Choroid plexus epithelial cell (primary cell): ENCODE measurements around the gene FBLL1.
"Not testable (repeated sequence)": the region's sequence is repeated elsewhere in the genome, so short reads cannot be mapped to it uniquely, and the experiment has no call there.

Source experiments
- DNase-seq: peaks from one replicate; pipeline ENCODE4 v3.0.0-alpha.2; 2010; ENCODE audit warnings: low read depth
- H3K4me3 ChIP-seq: 2 replicates; pipeline ENCODE4 v1.5.1; 2011; ENCODE audit warnings: low read depth, mild to moderate bottlenecking, control low read depth, low read length, moderate library complexity
- TF ChIP-seq, protein P1 (sequence below): conservative IDR thresholded peaks from 2 replicates; pipeline ENCODE4 v1.5.1; 2011; ENCODE audit warnings: low read depth, mild to moderate bottlenecking, control low read depth, inconsistent platforms, low read length, moderate library complexity

FBLL1 gene

DNA sequence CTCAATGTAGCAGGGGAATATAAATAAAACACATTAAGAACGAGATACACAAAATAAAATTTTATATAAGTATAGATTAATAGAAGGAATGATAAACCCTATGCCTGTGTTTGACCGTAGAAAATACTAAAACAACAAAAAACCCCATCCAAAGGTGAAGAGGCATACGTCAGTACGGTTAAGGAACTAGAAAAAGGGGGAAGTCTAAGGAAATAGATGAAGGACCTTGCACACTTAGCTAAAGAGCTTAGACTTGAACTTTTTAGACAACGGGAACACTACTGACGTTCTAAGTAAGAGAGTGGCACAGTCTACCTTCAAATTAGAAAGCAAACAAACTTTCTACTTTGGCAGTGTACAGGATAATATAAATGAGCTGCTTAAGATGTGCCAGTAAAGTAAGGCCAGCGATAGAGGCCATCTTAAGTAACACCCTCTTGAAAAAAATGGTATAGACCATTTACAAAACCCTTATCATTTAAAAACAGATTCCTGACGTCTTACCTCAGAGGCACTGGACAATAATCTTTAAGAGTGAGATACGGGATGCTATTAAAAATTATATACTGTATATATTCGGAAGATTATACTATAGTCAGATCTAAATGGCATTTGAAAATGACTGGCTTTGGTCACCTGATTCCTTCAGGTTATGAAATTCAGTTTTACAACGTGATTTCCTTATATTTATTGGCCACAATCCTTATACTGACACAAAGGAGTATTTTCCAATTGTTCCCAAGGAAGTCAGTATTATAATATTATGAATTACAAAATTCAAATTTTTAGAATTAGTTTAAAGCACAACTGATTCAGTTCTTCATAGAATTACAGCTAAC is 41.6 kb downstream of the FBLL1 start:
- no peak for DNase-seq
- H3K4me3 ChIP-seq: no peak overlapping the region
- TF ChIP-seq, protein P1, sequence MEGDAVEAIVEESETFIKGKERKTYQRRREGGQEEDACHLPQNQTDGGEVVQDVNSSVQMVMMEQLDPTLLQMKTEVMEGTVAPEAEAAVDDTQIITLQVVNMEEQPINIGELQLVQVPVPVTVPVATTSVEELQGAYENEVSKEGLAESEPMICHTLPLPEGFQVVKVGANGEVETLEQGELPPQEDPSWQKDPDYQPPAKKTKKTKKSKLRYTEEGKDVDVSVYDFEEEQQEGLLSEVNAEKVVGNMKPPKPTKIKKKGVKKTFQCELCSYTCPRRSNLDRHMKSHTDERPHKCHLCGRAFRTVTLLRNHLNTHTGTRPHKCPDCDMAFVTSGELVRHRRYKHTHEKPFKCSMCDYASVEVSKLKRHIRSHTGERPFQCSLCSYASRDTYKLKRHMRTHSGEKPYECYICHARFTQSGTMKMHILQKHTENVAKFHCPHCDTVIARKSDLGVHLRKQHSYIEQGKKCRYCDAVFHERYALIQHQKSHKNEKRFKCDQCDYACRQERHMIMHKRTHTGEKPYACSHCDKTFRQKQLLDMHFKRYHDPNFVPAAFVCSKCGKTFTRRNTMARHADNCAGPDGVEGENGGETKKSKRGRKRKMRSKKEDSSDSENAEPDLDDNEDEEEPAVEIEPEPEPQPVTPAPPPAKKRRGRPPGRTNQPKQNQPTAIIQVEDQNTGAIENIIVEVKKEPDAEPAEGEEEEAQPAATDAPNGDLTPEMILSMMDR: no peak

DNA sequence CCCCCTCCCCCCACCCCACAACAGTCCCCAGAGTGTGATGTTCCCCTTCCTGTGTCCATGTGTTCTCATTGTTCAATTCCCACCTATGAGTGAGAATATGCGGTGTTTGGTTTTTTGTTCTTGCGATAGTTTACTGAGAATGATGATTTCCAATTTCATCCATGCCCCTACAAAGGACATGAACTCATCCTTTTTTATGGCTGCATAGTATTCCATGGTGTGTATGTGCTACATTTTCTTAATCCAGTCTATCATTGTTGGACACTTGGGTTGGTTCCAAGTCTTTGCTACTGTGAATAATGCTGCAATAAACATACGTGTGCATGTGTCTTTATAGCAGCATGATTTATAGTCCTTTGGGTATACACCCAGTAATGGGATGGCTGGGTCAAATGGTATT is 44.6 kb downstream of the FBLL1 start:
- H3K4me3 ChIP-seq, DNase-seq: not testable (repeated sequence)

DNA sequence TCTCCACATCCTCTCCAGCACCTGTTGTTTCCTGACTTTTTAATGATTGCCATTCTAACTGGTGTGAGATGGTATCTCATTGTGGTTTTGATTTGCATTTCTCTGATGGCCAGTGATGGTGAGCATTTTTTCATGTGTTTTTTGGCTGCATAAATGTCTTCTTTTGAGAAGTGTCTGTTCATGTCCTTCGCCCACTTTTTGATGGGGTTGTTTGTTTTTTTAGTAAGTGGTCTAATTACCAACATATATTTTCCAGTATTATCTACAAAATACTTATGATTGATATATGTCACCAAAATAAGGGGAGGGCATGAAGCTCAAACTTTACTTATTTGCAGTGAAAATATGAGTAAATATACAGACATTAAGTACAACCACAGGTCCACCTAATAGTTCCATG is 45.1 kb downstream of the FBLL1 start:
- not testable (repeated sequence) for H3K4me3 ChIP-seq, DNase-seq

DNA sequence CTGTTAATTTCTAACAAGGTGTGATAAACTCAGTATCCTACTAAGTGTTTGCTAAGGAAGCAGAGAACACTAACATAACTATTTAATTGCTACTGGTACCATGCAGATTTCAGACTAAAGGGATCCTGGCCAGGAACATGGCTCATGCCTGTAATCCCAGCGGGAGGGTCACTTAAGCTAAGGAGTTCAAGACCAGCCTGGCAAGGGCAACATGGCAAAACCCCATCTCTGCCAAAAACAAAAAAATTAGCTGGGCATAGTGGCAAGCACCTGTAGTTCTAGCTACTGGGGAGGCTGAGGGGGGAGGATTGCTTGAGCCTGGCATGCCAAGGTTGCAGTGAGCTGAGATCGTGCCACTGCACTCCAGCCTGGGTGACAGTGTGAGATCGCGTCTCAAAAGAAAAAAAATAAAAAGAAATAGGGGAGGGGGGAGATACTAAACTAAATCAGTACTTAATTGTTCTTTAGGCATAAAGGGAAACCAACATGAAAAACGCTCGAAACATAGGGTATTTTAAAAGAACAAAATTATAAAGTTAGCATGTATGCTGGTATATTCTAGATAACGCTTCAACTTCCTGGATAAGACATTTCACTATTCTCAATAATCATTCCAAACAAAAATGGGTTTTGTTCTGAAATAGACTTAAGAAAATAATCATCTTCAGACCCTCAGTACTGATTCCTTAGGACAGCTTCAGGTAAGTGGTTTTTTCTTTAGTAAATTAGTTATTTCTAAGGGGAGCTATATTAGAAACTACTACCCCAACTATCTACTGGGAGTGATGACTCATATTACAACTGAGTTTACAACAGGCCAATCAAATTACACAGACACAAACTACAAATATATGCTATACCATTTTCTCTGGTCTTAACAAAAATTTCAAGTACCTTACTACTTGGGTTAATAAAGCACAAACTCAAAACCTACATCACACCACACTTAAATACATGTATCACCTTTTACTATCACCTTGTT is 46.6 kb downstream of the FBLL1 start:
- TF ChIP-seq, protein P1: no peak
- DNase-seq: no peak
- no peak overlapping the region for H3K4me3 ChIP-seq

DNA sequence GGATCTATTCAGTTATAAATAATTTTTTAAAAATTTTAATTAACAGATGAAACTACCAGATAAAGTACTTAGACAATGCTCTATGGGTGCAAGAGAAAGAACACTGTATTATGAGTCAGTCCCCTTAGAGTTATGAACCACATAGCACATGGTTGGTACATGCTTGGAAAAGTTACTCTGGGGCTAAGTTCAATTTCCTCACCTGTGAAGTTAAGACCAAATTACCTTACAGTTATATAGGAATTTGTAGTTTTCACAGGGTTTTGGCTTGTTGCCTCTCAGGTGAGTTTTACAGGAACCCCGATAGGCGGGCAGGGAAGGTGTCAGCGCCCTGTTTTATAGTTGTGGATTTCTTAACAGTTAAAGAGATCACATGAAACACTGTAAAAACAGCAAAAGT is 48.9 kb downstream of the FBLL1 start:
- H3K4me3 ChIP-seq: peak overlapping the region; percentile 92
- TF ChIP-seq, protein P1: no peak
- peak; percentile 53 for DNase-seq

DNA sequence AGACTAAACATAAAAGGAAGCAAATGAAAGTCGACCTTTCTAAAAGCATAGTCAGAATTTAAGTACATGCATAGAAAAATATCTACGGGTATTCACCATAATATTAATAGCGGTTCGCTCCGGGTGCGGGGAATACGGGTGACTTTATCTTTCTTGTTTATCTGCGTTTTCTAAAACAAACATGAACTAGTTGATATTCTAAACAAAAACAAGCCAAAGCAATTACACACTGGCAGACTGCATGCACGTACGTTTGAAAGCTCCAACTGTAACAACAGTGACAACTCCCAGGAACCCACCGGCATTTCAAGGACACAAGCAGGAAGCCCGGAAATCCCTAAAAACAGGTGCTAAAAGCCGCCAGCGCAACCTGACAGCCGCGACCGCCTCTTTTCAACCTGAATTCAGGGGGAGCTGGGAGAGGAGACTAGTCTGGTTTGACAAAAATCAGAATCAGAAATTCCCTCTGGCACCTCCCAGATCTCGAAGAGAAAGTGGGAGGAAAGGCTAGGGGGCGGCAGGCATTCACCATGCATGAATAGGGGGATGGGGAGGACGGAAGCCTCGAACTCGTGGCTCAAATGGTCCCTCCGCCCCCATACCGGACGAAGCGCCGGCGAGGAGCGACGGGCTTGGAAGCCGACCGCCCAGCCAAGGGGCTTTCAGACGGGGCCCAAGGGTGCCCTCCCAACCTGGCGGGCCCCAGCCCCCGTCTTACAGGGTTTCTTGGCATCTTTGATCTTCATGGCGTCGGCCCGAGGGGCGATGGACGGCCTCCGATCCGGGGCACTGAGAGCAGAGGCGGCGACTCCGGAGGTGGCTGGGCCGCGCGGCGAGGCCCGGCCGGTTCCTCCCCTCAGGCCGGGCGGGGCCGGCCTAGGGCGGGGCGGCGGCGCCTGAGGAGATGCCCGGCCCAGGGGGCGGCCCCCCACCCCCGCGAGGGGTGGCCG is 49.7 kb downstream of the FBLL1 start, which contains the start of gene PANK3:
TSS of gene PANK3 (minus strand) at position 831 of the 950 bp plus-strand sequence. CDS start at position 746, 85 bp downstream.
- TF ChIP-seq, protein P1: no peak
- DNase-seq: peak; percentile 64
- H3K4me3 ChIP-seq: peak within 1 kb of the TSS; percentile 92

DNA sequence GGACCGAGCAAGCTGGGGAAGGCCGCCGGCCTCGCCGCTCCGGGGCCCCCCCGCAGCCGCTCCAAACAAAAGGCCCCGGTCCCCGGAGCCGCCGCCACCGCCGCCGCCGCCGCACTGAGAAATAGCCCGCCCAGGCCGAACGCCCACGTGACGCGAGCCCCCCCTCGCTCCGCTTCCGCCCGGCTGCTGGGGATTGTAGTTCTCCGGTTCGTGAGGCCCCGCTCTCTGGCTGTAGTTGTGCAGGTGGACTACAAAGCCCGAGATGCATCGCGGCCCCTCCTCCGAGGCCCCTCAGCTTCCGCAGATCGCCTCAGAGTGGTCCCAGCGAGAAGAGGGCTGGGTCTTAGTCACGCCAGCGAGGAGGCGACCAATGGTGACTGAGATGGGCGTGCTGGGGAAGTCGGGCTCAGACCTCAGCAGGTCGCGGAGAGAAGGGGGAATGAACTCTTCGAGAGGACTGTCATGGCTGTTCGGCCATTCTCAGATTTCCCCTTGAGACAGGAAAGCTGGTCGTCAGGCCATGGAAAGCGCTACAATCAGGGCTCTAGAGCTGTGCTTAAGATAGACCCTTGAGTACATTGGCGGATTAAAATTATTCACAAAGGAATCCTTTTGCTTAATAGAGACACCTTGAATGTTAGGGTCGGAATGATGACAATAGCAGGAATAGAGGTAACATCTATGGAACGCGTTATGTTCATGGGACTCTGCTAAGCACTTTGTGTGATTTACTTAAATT is 50.6 kb downstream of the FBLL1 start:
- TF ChIP-seq, protein P1: no peak
- peak; percentile 100 for DNase-seq
- H3K4me3 ChIP-seq: peak overlapping the region; percentile 92
